Measurements from ENCODE around the gene TOX2. TPM values are rescaled to one million over a fixed set of nuclear protein-coding genes. Genes with fewer than 3 reads are reported as not detected.

TOX2 gene
- total and polyA plus RNA-seq, 2 donors from 2014 or later, result 4.7 to 5.9 TPM

- FAIRE-seq (no peak), DNase-seq (no peak)
- intact Hi-C loops (cut with DNase I), result no loop called here
- Histone ChIP-seq H3K9me3 (ENCODE audit: control insufficient read depth in 2 of 3, insufficient read depth in 1 of 3, low read length in 3 of 3) (no peaks in the 10 kb centered on the region), H3K36me3 (ENCODE audit: control insufficient read depth in 2 of 3, insufficient read depth in 3 of 3, low read length in 3 of 3) (no peaks in the 10 kb centered on the region), H3K27ac (ENCODE audit: low read depth in 2 of 2, low read length in 2 of 2) (no peak overlapping the region), H3K4me3 (ENCODE audit: low read length in 3 of 3) (no peak overlapping the region), H3K9ac (ENCODE audit: low read length in 3 of 3) (no peak overlapping the region), H3K4me1 (ENCODE audit: control insufficient read depth in 2 of 3, insufficient read depth in 2 of 3, low read depth in 1 of 3, low read length in 3 of 3) (peaks cover 0 to 5% (median 4%) of the 10 kb centered on the region in 3 donors), H3K27me3 (ENCODE audit: control insufficient read depth, insufficient read depth, low read length) (no peaks in the 10 kb centered on the region)
- TF ChIP-seq, protein P1, sequence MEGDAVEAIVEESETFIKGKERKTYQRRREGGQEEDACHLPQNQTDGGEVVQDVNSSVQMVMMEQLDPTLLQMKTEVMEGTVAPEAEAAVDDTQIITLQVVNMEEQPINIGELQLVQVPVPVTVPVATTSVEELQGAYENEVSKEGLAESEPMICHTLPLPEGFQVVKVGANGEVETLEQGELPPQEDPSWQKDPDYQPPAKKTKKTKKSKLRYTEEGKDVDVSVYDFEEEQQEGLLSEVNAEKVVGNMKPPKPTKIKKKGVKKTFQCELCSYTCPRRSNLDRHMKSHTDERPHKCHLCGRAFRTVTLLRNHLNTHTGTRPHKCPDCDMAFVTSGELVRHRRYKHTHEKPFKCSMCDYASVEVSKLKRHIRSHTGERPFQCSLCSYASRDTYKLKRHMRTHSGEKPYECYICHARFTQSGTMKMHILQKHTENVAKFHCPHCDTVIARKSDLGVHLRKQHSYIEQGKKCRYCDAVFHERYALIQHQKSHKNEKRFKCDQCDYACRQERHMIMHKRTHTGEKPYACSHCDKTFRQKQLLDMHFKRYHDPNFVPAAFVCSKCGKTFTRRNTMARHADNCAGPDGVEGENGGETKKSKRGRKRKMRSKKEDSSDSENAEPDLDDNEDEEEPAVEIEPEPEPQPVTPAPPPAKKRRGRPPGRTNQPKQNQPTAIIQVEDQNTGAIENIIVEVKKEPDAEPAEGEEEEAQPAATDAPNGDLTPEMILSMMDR (IDR thresholded peaks at IDR 0.05; ENCODE audit: borderline replicate concordance, extremely low read depth, insufficient read depth), result no peak
These were observed 98.0 kb downstream of the TOX2 start for GRCh38 chr20:44012466-44013226.

- FAIRE-seq (no peak), DNase-seq (peak in 4 of 5 donors; percentile 60 to 86 (median 71))
- H3K4me1 ChIP-seq (ENCODE audit: control insufficient read depth in 2 of 3, insufficient read depth in 2 of 3, low read depth in 1 of 3, low read length in 3 of 3), result peaks cover 0 to 8% (median 4%) of the 10 kb centered on the region in 3 donors
- H3K9me3 ChIP-seq (ENCODE audit: control insufficient read depth in 2 of 3, insufficient read depth in 1 of 3, low read length in 3 of 3), result no peaks in the 10 kb centered on the region
- H3K4me3 ChIP-seq (ENCODE audit: low read length in 3 of 3), result no peak overlapping the region
- no peaks in the 10 kb centered on the region for H3K36me3 ChIP-seq (ENCODE audit: control insufficient read depth in 2 of 3, insufficient read depth in 3 of 3, low read length in 3 of 3)
- no peak overlapping the region for H3K27ac ChIP-seq (ENCODE audit: low read depth in 2 of 2, low read length in 2 of 2)
- TF ChIP-seq, protein P1 (IDR thresholded peaks at IDR 0.05; ENCODE audit: borderline replicate concordance, extremely low read depth, insufficient read depth), result no peak
- intact Hi-C loops (cut with DNase I), result no loop called here
- no peaks in the 10 kb centered on the region for H3K27me3 ChIP-seq (ENCODE audit: control insufficient read depth, insufficient read depth, low read length)
- no peak overlapping the region for H3K9ac ChIP-seq (ENCODE audit: low read length in 3 of 3)
These were observed 100.4 kb downstream of the TOX2 start for GRCh38 chr20:44014807-44015732.

DNA sequence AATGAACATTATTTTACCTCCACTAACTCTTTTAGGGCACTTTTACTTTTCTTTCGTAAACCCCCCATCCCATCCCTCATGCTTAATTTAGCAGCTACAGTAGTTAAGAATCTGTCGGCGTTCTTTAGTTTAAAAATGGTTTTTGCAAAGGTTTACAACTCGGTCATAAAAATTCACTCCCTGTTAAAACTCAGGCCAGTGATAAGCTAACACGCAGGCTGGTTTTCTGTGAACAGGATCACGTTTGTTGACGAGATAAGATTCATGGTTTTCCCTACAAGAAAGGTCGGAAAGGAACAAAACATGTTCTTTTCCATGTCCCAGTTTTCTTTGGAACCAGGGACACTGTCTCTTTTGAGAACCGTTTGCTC is 101.1 kb downstream of the TOX2 start:
- DNase-seq, result peak in 2 of 5 donors; percentile 39 to 58
- H3K9ac ChIP-seq (ENCODE audit: low read length in 3 of 3), result no peak overlapping the region
- intact Hi-C loops (cut with DNase I), result no loop called here
- no peak overlapping the region for H3K4me3 ChIP-seq (ENCODE audit: low read length in 3 of 3)
- H3K36me3 ChIP-seq (ENCODE audit: control insufficient read depth in 2 of 3, insufficient read depth in 3 of 3, low read length in 3 of 3), result no peaks in the 10 kb centered on the region
- FAIRE-seq, result no peak
- no peaks in the 10 kb centered on the region for H3K9me3 ChIP-seq (ENCODE audit: control insufficient read depth in 2 of 3, insufficient read depth in 1 of 3, low read length in 3 of 3)
- TF ChIP-seq, protein P1 (IDR thresholded peaks at IDR 0.05; ENCODE audit: borderline replicate concordance, extremely low read depth, insufficient read depth), result no peak
- H3K27me3 ChIP-seq (ENCODE audit: control insufficient read depth, insufficient read depth, low read length), result no peaks in the 10 kb centered on the region
- no peak overlapping the region for H3K27ac ChIP-seq (ENCODE audit: low read depth in 2 of 2, low read length in 2 of 2)
- H3K4me1 ChIP-seq (ENCODE audit: control insufficient read depth in 2 of 3, insufficient read depth in 2 of 3, low read depth in 1 of 3, low read length in 3 of 3), result peaks cover 0 to 8% (median 4%) of the 10 kb centered on the region in 3 donors
